ENCODE measurements around the gene SLC12A7. TPM values are rescaled to one million over a fixed set of nuclear protein-coding genes. Genes with fewer than 3 reads are reported as not detected.

Gene SLC12A7
- total and polyA plus RNA-seq, 9 of the 15 experiments (the other 6 are each of a cell fraction or from before 2014, with no cell fraction given): 0.01 to 3.1 (median 0.56) TPM

- TF ChIP-seq FOXO4 (CRISPR knock-in tag; IDR thresholded peaks at IDR 0.05) (no peak), SRSF1 (IDR thresholded peaks at IDR 0.05; ENCODE audit: low read depth, low read length) (no peak), BCOR (IDR thresholded peaks at IDR 0.05) (0 out of 2 replicates have a peak, but pooled peaks have one; percentile 7), ZNF740 (CRISPR knock-in tag; IDR thresholded peaks at IDR 0.05) (no peak), ZNF740 (tag; IDR thresholded peaks at IDR 0.05) (no peak), EWSR1 (IDR thresholded peaks at IDR 0.05; ENCODE audit: borderline replicate concordance, low read depth, partially characterized antibody) (no peak), NFRKB (IDR thresholded peaks at IDR 0.05; ENCODE audit: low read depth) (peak; percentile 69; the same call in 1 of the 2 replicates), THAP7 (CRISPR knock-in tag; IDR thresholded peaks at IDR 0.05) (no peak), ZNF239 (CRISPR knock-in tag; IDR thresholded peaks at IDR 0.05) (no peak), CXXC5 (CRISPR knock-in tag; IDR thresholded peaks at IDR 0.05) (no peak), PHB2 (IDR thresholded peaks at IDR 0.05; ENCODE audit: low read depth) (no peak), CREB3 (tag; conservative IDR thresholded peaks at IDR 0.05; ENCODE audit: low read depth) (no peak), TEAD2 (tag; IDR thresholded peaks at IDR 0.05) (no peak), TSC22D4 (tag; IDR thresholded peaks at IDR 0.05) (peak; percentile 98), ZFP91 (CRISPR knock-in tag; IDR thresholded peaks at IDR 0.05) (no peak), MTA1 (IDR thresholded peaks at IDR 0.05; ENCODE audit: borderline replicate concordance) (no peak), ZNF24 (IDR thresholded peaks at IDR 0.05) (peak; percentile 99), PCBP2 (IDR thresholded peaks at IDR 0.05; ENCODE audit: low read depth, low read length, poor library complexity, severe bottlenecking) (no peak), ADNP (tag; IDR thresholded peaks at IDR 0.05) (no peak)
Measured at GRCh38 chr5:1034986-1035385, 76.9 kb downstream of the SLC12A7 start (continued).

Measured in K562 (cell line).